Renal cortex interstitium (tissue), 11 donors: Measurements from ENCODE around the gene CCDC85C. TPM values are rescaled to one million over a fixed set of nuclear protein-coding genes. Genes with fewer than 3 reads are reported as not detected.

ENCODE experiments used
- DNase-seq, 11 donors: peaks; one replicate each; pipeline ENCODE4 v3.0.0-alpha.2; 2013; ENCODE audit warnings: low read depth in 9 of 11, low spot score in 4 of 11; ENCODE audit errors: extremely low read depth in 1 of 11
- polyA plus RNA-seq, 3 donors: library from polyadenylated mRNA; unstranded; fragments of 120-200 nt; gene quantifications; one replicate each; pipeline ENCODE4 v1.2.1, GENCODE V29; 2013; ENCODE audit not compliant: insufficient read length in 3 of 3

Gene CCDC85C
- polyA plus RNA-seq, 3 donors = 22.9 to 32.9 (median 28.3) TPM

DNA sequence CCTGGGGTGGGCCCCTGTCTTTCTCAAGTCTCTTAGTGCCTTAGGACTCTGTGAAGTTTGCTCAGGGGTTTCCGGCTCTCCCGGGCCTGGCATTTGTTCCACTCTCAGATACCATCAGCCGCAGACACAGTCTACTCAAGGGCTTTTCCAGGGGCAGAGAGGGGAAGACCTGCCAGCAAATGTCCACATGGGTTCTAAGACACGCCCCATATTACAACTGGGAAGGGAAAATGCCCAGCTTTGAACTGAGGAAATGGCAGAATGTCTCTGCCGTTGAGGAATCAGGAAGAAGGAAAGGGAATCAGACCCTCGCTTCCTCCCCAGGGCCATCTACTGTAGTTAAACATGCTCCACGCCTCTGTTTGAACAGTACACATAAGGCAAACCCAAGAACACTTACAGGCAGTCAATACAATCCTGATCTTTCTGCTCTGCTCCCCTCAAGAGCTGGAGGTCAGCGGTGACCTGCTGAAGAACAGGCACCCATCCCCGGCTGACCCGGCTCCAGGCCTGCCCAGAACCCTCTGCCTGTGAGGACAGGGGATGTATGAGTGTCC, 7.9 kb downstream of the CCDC85C start:
- DNase-seq = no peak

DNA sequence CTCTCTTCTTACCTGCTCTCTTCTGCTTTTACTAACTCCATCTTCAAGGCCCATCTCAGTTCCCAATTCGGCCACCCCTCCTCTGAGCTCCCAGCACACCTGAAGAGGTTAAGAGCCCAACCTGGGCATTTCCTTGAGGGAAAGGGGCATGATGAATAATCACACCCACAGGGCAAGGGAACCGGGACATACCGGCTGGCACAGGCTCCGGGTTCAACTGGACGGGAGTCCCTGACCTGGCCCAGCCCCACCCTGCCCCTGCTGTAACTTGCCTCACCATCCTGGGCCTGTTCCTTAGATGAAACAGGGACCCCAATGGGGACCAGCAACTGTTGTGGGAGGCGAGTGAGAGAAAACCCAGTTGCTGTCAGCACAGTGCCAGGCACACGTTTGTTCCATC, 8.5 kb downstream of the CCDC85C start:
- no peak for DNase-seq

DNA sequence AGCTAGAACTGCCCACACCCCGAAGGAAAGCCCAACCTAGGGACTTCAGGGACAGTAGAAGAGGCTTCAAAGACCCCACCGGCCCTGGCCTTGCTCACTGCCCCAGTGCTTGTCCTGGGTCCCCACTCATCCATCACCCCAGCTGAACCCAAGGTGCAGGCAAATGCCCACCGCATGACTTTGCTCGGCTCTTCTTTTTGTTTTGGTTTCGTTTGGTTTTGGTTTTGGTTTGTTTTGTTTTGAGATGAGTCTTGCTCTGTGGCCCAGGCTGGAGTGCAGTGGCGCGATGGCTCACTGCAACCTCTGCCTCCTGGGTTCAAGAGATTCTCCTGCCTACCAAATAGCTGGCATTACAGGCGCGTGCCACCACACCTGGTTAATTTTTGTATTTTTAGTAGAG, 9.0 kb downstream of the CCDC85C start:
- DNase-seq = no peak

DNA sequence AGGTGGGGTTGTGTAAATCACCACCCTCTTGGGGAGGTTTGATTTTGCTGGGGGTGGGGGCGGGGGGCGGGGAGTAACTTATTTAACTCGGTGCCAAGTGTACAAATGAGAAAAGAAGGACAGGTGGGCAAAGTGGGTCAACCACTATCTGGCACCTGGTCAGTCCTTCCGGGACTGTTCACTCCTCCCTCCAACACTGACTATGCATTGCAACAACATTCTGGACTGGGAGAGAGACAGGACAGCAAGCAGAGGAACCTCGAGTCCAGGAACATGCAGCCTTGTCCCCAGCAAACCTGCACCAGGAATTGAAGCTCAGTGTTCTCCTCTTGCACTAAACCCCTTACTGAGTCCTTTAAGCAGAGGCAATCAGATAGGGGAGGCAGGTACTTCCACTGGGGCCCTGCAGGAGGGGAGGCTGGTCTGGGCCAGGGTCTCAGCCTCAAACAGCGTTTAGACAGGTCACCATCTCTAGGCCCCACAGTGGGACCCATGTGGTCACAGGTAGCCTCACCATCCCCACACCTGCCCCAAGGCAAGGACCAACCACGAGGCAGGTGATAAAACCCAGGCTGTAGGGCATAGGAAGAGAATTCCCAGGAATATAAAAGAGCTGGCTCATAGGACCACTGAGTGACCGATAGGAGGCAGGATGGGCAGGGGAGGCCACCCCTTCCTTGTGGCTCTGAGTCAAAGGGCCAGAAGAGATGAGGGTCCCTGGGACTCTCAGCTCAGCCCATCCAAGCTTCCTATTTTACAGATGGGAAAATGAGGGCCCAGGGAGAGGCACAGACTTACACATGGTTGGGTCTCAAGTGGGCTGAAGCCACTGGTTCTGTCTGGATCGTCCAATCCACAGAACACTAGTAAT, 9.8 kb downstream of the CCDC85C start:
- DNase-seq = no peak

DNA sequence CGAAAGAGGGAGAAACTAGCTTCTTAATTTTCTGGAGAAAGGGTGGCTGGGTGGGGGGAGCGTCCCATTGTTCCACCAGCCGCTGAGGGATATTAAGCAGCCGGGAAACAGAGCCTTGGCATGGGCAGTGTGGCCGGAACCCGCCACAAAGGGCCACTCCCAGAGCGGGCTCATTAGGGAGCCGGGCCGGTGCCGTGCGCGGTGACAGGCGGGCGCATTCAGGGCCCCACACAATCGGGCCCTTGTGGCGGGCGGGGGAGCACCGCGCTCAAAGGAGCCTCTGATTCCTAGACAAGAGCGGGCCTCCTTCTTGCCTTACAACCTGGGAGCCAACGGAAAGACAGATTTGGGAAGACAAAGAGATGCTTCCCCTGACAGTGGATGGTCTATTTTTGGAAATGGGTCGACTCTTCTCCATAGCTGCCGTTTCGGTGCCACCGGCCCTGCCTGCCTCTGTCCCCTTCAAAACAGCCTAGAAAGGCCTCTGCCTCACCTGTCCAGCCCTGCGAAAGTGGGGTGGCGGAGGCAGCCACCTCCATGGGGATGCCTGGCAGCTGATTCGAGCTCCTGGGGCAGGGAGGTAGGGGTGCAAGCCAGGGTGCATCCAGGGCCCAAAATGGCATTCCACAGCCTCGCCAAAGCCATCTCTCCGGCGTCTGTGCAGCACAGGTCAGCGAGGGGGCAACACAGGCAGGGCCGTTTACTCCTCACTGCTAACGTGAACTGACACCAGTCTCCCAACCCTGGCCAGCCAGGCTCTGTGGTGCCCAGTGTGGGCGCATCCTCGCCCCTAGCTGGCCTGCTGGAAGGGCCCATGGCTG, 10.9 kb downstream of the CCDC85C start:
- DNase-seq = no peak

DNA sequence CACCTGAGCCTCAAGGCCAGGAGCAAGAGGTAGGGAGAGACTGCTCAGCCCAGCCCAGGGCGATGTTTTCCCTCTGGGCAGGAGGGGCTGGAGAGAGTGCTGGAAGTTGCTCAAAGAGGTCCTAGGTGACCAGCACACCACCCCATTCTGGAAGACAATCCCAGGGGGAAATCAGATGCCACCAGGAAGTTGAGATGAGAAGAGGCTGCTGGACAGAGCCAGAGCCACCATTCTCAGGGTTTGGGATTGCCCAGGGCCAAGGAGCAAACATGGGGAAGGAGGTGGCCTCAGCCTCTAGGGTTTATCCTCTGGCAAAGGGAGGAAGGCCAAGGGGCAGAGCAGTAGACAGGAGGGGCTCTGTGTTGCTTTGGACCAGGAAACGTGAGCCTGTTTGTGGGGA, 11.6 kb downstream of the CCDC85C start:
- DNase-seq = no peak

DNA sequence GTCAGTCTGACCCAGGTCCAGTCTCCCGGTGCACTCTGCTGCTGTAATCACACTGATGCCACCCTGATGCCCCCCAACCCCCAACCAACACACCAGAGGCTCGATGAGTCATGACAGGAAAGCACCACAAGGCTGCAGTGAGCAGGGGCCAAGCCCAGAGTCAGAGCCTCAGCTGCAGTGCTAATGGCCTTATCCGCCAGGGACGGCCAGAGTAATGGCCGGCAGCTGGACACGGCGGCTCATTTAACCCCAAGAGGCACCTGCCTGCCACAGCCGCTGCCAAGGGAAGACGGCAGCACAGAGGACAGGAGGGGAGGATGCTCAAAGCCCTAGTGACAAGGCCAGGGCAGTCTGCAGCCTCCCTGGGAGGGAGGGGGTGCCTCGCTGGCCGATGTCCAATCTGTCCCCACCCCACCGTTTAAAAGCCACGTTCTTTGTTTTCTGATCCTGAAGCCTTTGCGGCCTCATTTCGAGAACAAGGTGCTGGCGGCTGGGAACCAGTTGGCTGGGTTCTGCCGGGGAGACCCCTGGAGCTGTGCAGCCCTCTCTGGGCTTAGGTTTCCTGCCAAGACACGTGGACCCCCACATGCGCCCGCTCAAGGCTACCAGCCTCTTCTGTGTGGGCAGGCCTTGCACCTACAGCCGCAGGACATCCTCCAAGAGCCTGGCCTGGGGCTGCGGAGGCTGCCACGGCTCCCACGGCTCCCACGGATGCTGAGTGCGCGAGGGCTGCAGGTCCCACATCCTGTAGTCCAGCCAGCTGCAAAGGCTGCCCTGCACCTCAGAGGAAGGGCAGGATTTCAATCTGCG, 13.1 kb downstream of the CCDC85C start:
- DNase-seq = no peak

DNA sequence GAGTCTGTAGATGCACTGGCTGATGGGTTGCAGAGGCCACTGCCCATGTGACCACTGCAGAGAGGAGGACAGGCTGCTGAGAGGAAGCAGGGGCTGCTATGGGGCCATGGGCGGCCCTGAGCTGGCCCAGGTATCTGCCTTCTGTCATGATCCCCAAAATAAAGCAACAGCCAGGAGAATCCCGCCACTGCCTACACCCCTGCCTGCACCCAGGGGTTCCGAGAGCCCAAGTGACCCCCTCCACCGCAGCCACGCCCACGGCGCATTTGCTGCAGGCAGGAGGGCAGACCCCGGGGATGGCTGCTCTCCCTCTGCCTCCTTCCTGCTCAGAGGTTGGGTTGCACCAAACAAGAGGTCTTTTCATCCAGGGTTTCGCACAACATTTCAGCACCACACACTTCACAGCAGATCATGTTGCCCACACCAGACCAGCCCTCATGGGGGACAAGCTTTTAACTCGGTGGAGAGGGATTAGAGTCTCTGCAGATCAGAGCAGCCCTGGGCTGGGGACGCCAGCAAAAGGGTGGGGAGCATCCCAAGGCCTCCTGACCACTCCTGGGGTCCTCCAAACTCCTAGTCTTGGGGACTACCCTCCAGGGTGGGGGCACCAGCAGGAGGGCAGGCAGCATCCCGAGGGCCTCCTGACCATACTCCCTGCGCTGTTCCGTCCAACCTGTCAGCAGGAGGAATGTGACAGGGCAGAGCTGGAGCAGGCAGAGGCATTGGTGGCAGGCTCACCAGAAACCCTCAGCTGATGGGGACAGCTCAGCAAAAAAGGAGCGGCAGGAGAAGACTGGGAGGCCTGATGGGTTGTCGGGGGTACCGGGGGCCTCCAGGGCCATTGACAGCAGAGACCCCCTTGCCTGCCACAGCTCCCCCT, 14.1 kb downstream of the CCDC85C start:
- no peak for DNase-seq

DNA sequence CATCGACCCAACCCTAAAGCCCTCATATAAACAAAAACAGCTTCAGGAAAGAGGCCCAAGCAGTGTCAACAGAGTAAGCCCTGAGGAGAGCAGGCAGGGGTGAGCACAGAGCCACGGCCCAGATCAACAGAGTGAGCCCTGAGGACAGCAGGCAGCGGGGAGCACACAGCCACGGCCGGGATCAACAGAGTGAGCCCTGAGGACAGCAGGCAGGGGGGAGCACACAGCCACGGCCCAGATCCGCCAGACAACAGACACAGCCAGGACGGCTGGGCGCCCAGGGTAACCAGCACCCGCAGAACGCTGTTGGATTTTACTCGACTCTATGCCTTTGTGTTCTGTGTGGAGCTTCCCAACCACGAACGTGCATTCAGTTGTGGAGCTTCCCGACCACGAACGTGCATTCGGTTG, 15.0 kb downstream of the CCDC85C start:
- no peak for DNase-seq

DNA sequence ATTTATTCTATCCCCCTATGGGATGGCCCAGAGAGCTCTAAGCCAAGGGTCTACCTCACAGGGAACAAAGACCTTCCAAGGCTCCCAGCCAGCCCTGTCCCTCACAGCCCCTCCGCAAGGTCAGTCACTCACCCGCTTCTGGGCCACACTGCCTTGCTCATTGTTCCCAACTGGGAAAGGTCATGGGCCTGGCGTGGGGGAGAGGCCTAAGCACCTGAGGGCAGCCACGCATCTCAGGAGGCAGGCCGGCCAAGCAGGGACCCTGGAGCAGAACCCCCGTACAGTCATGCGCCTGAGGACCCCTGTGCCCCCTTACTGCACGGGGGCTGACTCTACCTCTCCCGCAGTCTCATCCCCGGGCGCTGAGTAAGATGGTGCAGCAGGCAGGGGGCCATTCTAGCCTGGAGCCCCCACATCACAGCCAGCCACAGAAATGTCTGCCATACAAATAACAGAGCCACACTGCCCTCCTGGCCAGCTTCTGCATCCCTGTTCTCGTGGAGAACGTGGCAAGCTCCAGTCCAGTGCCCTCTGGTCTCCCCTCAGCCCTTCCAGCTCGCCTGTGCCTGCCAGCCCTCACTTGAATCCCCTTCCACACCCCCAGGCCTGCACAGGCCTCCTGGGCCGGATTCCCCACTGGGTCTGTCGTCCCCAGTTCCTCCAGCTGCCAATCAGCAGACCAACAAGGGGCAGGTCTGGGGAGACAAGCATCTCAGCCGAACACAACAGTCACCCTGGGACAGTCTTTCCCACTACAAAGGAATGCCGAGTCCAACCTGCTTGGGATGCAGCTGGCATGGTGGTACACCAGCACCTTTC, 16.3 kb downstream of the CCDC85C start:
- DNase-seq = no peak

DNA sequence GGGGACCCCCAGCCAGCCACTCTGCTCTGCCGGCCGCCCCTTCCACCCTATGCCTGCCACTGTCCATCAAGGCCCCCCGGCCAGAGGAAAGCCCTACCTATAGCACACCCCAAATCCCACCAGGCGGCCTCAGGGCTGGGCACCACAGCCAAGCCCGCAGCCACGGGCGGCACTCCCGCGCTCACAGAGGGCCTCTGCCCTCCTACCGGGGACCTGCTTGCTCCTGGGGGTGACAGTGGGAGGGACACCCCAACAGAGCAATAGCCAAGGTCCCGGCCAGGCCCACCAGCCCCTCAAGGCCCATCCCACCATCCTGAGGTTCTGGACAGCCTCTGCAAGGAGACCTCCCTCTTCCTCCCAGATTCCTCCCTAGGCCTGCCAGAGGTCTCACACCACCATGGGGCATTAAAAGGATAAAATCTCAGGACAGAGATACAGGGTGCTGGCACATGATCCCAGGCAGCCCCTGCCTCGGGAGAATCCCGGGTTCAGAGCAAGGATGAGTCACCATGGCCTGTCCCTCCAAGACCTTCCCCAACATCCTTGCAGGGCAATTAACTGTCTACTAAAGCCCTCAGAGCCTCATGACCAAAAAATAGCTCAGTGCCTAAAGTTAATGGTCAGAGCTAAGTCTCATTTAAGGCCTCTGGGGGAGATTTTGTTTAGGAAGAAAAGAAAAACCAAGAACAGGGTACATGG, 17.1 kb downstream of the CCDC85C start:
- DNase-seq = no peak

DNA sequence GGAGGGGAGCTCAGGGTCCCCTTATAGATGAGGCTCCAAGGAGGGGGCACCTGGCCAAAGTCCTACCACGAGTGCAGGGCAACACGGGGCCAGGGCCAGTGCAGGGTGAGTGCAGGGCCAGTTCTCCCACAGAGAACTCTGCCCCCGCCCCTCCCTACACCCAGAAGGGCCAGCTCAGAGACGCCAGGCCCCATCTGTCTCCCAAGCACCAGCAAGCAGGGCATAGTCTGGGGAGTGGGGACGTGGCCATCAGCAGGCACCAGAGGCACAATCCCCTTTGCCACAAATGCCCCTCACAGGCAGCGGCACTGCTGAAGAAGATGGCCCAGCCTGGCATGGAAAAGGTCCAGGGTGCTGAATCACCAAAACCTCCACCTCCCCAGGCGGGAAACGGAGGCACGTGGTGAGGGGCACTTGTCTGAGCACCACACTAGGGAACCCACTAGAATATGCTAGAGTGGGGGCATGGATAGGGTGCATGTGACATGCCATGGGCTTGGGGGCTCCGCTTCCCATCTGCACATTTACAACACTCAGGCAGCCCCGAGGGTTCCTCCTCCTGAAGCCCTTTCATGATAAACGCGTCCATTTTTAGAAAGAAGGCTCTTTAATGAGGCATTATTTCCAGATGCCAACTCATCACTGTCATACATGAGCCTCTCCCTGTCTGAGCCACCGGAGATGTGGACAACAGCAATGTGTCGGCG, 17.8 kb downstream of the CCDC85C start:
- DNase-seq = no peak

DNA sequence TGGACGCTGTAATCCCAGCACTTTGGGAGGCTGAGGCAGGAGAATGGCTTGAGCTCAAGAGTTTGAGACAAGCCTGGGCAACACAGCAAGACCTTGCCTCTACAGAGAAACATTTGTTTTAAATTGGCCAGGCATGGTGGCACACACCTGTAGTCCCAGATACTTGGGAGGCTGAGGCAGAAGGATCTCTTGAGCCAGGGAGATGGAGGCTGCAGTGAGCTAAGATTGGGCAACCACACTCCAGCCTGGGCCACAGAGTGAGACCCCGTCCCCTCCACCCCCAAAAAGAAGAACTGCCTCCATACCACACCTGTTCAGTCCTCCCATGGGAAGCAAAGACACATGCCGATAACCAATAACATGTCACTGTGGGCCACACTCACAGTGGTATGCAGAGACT, 19.2 kb downstream of the CCDC85C start:
- no peak for DNase-seq

DNA sequence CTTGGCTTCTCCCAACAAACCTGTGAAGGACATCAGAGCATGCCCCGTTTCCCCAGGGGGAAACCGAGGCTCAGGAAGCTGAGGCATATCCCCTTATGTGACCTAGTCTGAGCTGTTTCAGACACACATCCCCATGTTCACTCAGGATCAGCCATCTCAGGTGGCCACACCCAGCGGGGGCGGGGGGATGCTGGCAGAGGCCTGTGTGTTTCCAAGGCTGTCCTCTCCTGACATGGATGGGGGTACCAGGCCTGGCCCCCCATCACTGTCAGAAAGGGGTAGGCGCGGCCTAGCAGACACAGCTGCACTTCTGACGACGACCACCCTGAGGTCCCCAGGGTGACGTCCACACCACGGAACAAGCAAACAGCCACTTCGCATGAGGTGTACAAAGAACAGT, 22.1 kb downstream of the CCDC85C start:
- no peak for DNase-seq

DNA sequence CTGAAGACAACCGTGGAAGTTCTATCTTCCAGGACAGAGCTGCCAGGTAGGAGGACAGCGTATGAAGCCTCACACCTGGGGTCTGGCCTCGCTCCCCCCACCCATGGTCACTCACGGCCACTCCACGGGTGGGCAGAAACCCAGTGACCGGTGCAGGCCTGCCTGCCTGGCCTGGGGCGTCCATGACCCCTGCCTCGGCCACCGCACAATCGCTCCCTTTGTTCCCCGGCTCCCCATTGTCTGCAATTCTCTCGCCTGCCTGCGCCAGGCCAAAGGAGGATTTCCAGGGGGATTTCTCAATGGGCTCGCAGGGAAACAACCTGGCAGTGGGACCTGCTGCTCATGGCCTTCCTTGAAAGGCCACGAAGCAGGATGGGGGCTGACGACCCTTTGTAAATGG, 22.6 kb downstream of the CCDC85C start:
- no peak for DNase-seq

DNA sequence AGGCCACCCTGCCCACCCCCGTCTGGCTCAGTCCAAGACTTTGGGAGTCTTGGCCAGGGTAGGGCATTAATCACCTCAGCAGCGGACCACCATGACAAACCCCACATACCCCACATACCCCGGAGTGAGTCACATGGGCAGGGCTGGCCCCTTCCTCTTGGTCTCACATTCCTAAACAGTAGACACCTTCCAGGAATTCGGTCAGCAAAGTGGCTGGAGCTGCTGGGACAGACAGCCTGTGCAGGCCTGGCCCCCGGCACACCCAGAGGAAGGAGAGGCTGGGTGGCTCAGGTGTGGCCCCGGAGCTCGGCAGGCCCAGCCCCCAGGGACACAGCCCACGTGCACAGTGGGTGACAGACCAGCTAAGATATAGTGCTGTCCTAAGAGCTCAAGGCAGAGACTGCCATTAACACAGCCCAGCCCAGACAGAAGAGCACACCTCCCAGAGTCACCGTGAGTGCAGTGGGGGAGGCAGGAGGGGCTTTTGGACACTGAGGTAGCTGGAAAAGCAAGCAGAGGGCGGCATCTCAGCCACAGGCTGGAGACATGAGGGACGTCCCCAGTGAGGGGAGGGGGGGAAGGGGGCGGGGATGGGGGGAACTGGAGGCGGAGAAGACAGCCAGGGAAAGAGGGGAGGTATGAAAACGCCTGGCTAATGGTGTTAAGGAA, 24.0 kb downstream of the CCDC85C start:
- DNase-seq = no peak
